ENCODE measurements around the gene ANKS6. TPM values are rescaled to one million over a fixed set of nuclear protein-coding genes. Genes with fewer than 3 reads are reported as not detected.

The ANKS6 gene
- polyA plus RNA-seq, 6 donors from 2014 or later, result 2.0 to 8.5 (median 4.0) TPM

GRCh38 chr9:98808411-98808815, 12.1 kb upstream of the ANKS6 start:
- Mint-ChIP-seq H3K36me3 (no peaks in the 10 kb centered on the region), H3K4me3 (peak overlapping the region; percentile 84 to 95 (median 88)), H3K4me1 (peaks cover 17 to 25% (median 23%) of the 10 kb centered on the region in 3 donors), H3K27me3 (peaks cover 18 to 45% (median 37%) of the 10 kb centered on the region in 3 donors), H3K9me3 (no peaks in the 10 kb centered on the region), H3K27ac (peak overlapping the region in 1 of 6 donors; percentile 37)
- DNase-seq (no peak), ATAC-seq (ENCODE audit: low read depth in 2 of 2) (no peak)

- DNase-seq, result no peak
- Mint-ChIP-seq H3K27me3 (peaks cover 17 to 48% (median 41%) of the 10 kb centered on the region in 3 donors), H3K4me1 (peaks cover 17 to 25% (median 23%) of the 10 kb centered on the region in 3 donors), H3K4me3 (peak overlapping the region; percentile 84 to 95 (median 88)), H3K36me3 (no peaks in the 10 kb centered on the region), H3K27ac (peak overlapping the region in 1 of 6 donors; percentile 58), H3K9me3 (no peaks in the 10 kb centered on the region)
- ATAC-seq (ENCODE audit: low read depth in 2 of 2), result peak; percentile 52 to 60
Observed at GRCh38 chr9:98807814-98808195, 11.4 kb upstream of the ANKS6 start.

GRCh38 chr9:98807070-98807813, 10.9 kb upstream of the ANKS6 start, which contains the start of gene GALNT12:
GALNT12 (plus strand) TSS chr9:98807670; CDS start chr9:98807699, 29 bp downstream.
- H3K36me3 Mint-ChIP-seq, result no peaks in the 10 kb centered on the region
- H3K9me3 Mint-ChIP-seq, result no peaks in the 10 kb centered on the region
- DNase-seq, result peak; percentile 47
- H3K4me1 Mint-ChIP-seq, result peaks cover 17 to 25% (median 23%) of the 10 kb centered on the region in 3 donors
- peak; percentile 84 to 85 for ATAC-seq (ENCODE audit: low read depth in 2 of 2)
- H3K4me3 Mint-ChIP-seq, result peak within 1 kb of the TSS; percentile 85 to 95 (median 88)
- peaks cover 18 to 54% (median 41%) of the 10 kb centered on the region in 3 donors for H3K27me3 Mint-ChIP-seq
- peak within 1 kb of the TSS in 5 of 6 donors; percentile 37 to 83 (median 55) for H3K27ac Mint-ChIP-seq

- DNase-seq (no peak), ATAC-seq (ENCODE audit: low read depth in 2 of 2) (no peak)
- no peaks in the 10 kb centered on the region for H3K9me3 Mint-ChIP-seq
- H3K4me1 Mint-ChIP-seq, result peaks cover 17 to 25% (median 23%) of the 10 kb centered on the region in 3 donors
- peak overlapping the region in 1 of 6 donors; percentile 45 for H3K27ac Mint-ChIP-seq
- H3K27me3 Mint-ChIP-seq, result peaks cover 23 to 59% (median 46%) of the 10 kb centered on the region in 3 donors
- peak overlapping the region; percentile 74 to 93 (median 86) for H3K4me3 Mint-ChIP-seq
- no peaks in the 10 kb centered on the region for H3K36me3 Mint-ChIP-seq
Observed at GRCh38 chr9:98806394-98807035, 10.2 kb upstream of the ANKS6 start.

- Mint-ChIP-seq H3K4me1 (peaks cover 17 to 25% (median 23%) of the 10 kb centered on the region in 3 donors), H3K4me3 (peak overlapping the region in 2 of 8 donors; percentile 1 to 10), H3K27ac (no peak overlapping the region), H3K27me3 (peaks cover 25 to 56% (median 49%) of the 10 kb centered on the region in 3 donors), H3K36me3 (no peaks in the 10 kb centered on the region), H3K9me3 (no peaks in the 10 kb centered on the region)
- DNase-seq, result no peak
- no peak for ATAC-seq (ENCODE audit: low read depth in 2 of 2)
Observed at GRCh38 chr9:98805506-98806272, 9.3 kb upstream of the ANKS6 start.

- ATAC-seq (ENCODE audit: low read depth in 2 of 2), result no peak
- no peaks in the 10 kb centered on the region for H3K36me3 Mint-ChIP-seq
- peaks cover 19 to 46% (median 36%) of the 10 kb centered on the region in 3 donors for H3K27me3 Mint-ChIP-seq
- H3K4me1 Mint-ChIP-seq, result peaks cover 17 to 22% (median 20%) of the 10 kb centered on the region in 3 donors
- no peak for DNase-seq
- H3K9me3 Mint-ChIP-seq, result no peaks in the 10 kb centered on the region
- no peak overlapping the region for H3K27ac Mint-ChIP-seq
- H3K4me3 Mint-ChIP-seq, result no peak overlapping the region
Observed at GRCh38 chr9:98804083-98804482, 7.7 kb upstream of the ANKS6 start.

- no peaks in the 10 kb centered on the region for H3K36me3 Mint-ChIP-seq
- H3K27me3 Mint-ChIP-seq, result peaks cover 19 to 40% (median 28%) of the 10 kb centered on the region in 3 donors
- DNase-seq (no peak), ATAC-seq (ENCODE audit: low read depth in 2 of 2) (no peak)
- H3K27ac Mint-ChIP-seq, result no peak overlapping the region
- peak overlapping the region in 1 of 8 donors; percentile 21 for H3K4me3 Mint-ChIP-seq
- H3K9me3 Mint-ChIP-seq, result peaks cover 0 to 10% (median 5%) of the 10 kb centered on the region in 7 donors
- H3K4me1 Mint-ChIP-seq, result peaks cover 7 to 11% (median 8%) of the 10 kb centered on the region in 3 donors
Observed at GRCh38 chr9:98801969-98802371, 5.6 kb upstream of the ANKS6 start.

GRCh38 chr9:98801561-98801960, 5.2 kb upstream of the ANKS6 start:
- ATAC-seq (ENCODE audit: low read depth in 2 of 2) (no peak), DNase-seq (no peak)
- Mint-ChIP-seq H3K9me3 (peaks cover 0 to 10% (median 5%) of the 10 kb centered on the region in 7 donors), H3K36me3 (no peaks in the 10 kb centered on the region), H3K4me1 (peaks cover 7 to 12% (median 10%) of the 10 kb centered on the region in 3 donors), H3K27ac (no peak overlapping the region), H3K4me3 (peak overlapping the region in 1 of 8 donors; percentile 21), H3K27me3 (peaks cover 19 to 40% (median 28%) of the 10 kb centered on the region in 3 donors)

- DNase-seq (no peak), ATAC-seq (ENCODE audit: low read depth in 2 of 2) (no peak)
- peaks cover 0 to 10% (median 5%) of the 10 kb centered on the region in 7 donors for H3K9me3 Mint-ChIP-seq
- peak overlapping the region in 1 of 6 donors; percentile 70 for H3K27ac Mint-ChIP-seq
- H3K36me3 Mint-ChIP-seq, result no peaks in the 10 kb centered on the region
- peaks cover 20 to 29% (median 21%) of the 10 kb centered on the region in 3 donors for H3K4me1 Mint-ChIP-seq
- peaks cover 10 to 22% (median 11%) of the 10 kb centered on the region in 3 donors for H3K27me3 Mint-ChIP-seq
- peak overlapping the region in 4 of 8 donors; percentile 12 to 93 (median 55) for H3K4me3 Mint-ChIP-seq
Observed at GRCh38 chr9:98798254-98798653, 1.9 kb upstream of the ANKS6 start.

- no peaks in the 10 kb centered on the region for H3K36me3 Mint-ChIP-seq
- H3K27me3 Mint-ChIP-seq, result peaks cover 8 to 17% (median 9%) of the 10 kb centered on the region in 3 donors
- no peak for ATAC-seq (ENCODE audit: low read depth in 2 of 2)
- H3K4me3 Mint-ChIP-seq, result peak overlapping the region; percentile 60 to 96 (median 90)
- DNase-seq, result no peak
- H3K9me3 Mint-ChIP-seq, result peaks cover 0 to 10% (median 5%) of the 10 kb centered on the region in 7 donors
- peaks cover 20 to 29% (median 21%) of the 10 kb centered on the region in 3 donors for H3K4me1 Mint-ChIP-seq
- no peak overlapping the region for H3K27ac Mint-ChIP-seq
Observed at GRCh38 chr9:98797491-98797890, 1.1 kb upstream of the ANKS6 start.

- Mint-ChIP-seq H3K27ac (peak overlapping the region in 1 of 6 donors; percentile 45), H3K4me3 (peak overlapping the region; percentile 1 to 93 (median 74)), H3K36me3 (no peaks in the 10 kb centered on the region), H3K27me3 (peaks cover 0 to 6% (median 0%) of the 10 kb centered on the region in 3 donors), H3K4me1 (peaks cover 26 to 44% (median 35%) of the 10 kb centered on the region in 3 donors), H3K9me3 (peaks cover 0 to 10% (median 5%) of the 10 kb centered on the region in 7 donors)
- DNase-seq, result peak; percentile 23
- ATAC-seq (ENCODE audit: low read depth in 2 of 2), result peak; percentile 32 to 37
Observed at GRCh38 chr9:98795970-98796363, 388 bp downstream of the ANKS6 start.

GRCh38 chr9:98795295-98795955, 930 bp downstream of the ANKS6 start:
- DNase-seq, result no peak
- no peak for ATAC-seq (ENCODE audit: low read depth in 2 of 2)
- Mint-ChIP-seq H3K36me3 (no peaks in the 10 kb centered on the region), H3K4me1 (peaks cover 26 to 46% (median 35%) of the 10 kb centered on the region in 3 donors), H3K4me3 (peak overlapping the region; percentile 1 to 93 (median 74)), H3K27me3 (peaks cover 0 to 6% (median 0%) of the 10 kb centered on the region in 3 donors), H3K9me3 (peaks cover 0 to 10% (median 5%) of the 10 kb centered on the region in 7 donors), H3K27ac (peak overlapping the region in 4 of 6 donors; percentile 43 to 47 (median 46))

Measured in naive B cell (primary cell).